Measurements from ENCODE around the gene ANKRD45. TPM values are rescaled to one million over a fixed set of nuclear protein-coding genes. Genes with fewer than 3 reads are reported as not detected.
"Not testable (repeated sequence)": the region's sequence is repeated elsewhere in the genome, so short reads cannot be mapped to it uniquely, and the experiment has no call there.

ANKRD45 gene
- total and polyA plus RNA-seq, 5 experiments from 2014 or later: not detected

- ATAC-seq: no peak
- H3K27me3 Mint-ChIP-seq: no peaks in the 10 kb centered on the region
- POLR2A ChIA-PET: no interaction called here
- peaks cover 3 to 24% (median 7%) of the 10 kb centered on the region in 9 donors for H3K9me3 Mint-ChIP-seq
- DNase-seq: no peak
- no peak overlapping the region for H3K27ac Mint-ChIP-seq
- H3K36me3 Mint-ChIP-seq: peaks cover 0 to 12% (median 3%) of the 10 kb centered on the region in 3 donors
- H3K4me1 Mint-ChIP-seq: no peaks in the 10 kb centered on the region
- no peak overlapping the region for H3K4me3 Mint-ChIP-seq
Observed at GRCh38 chr1:173638043-173639021, 31.3 kb downstream of the ANKRD45 start.

- peaks cover 3 to 20% (median 7%) of the 10 kb centered on the region in 9 donors for H3K9me3 Mint-ChIP-seq
- H3K27me3 Mint-ChIP-seq, POLR2A ChIA-PET, H3K27ac Mint-ChIP-seq, H3K4me1 Mint-ChIP-seq, DNase-seq, H3K4me3 Mint-ChIP-seq, ATAC-seq: not testable (repeated sequence)
- H3K36me3 Mint-ChIP-seq: peaks cover 0 to 12% (median 3%) of the 10 kb centered on the region in 3 donors
Observed at GRCh38 chr1:173637236-173638042, 32.2 kb downstream of the ANKRD45 start.

- POLR2A ChIA-PET: no interaction called here
- H3K27ac Mint-ChIP-seq: no peak within 1 kb of the TSS
- ATAC-seq: no peak
- no peaks in the 10 kb centered on the region for H3K4me1 Mint-ChIP-seq
- peaks cover 0 to 12% (median 4%) of the 10 kb centered on the region in 3 donors for H3K36me3 Mint-ChIP-seq
- peaks cover 2 to 20% (median 7%) of the 10 kb centered on the region in 9 donors for H3K9me3 Mint-ChIP-seq
- H3K27me3 Mint-ChIP-seq: peaks cover 0 to 2% (median 0%) of the 10 kb centered on the region in 5 donors
- no peak for DNase-seq
- no peak within 1 kb of the TSS for H3K4me3 Mint-ChIP-seq
Observed at GRCh38 chr1:173635116-173635515, 34.5 kb downstream of the ANKRD45 start, which contains the start of gene TEX50. TEX50 (plus strand) TSS chr1:173635338; CDS start chr1:173635522, 184 bp downstream.

- POLR2A ChIA-PET: no interaction called here
- DNase-seq: peak in 2 of 10 donors; percentile 24 to 32
- H3K4me3 Mint-ChIP-seq: no peak overlapping the region
- H3K27me3 Mint-ChIP-seq: peaks cover 0 to 2% (median 0%) of the 10 kb centered on the region in 5 donors
- no peak for ATAC-seq
- H3K27ac Mint-ChIP-seq: no peak overlapping the region
- H3K4me1 Mint-ChIP-seq: no peaks in the 10 kb centered on the region
- H3K9me3 Mint-ChIP-seq: no peaks in the 10 kb centered on the region
- peaks cover 0 to 1% (median 0%) of the 10 kb centered on the region in 3 donors for H3K36me3 Mint-ChIP-seq
Observed at GRCh38 chr1:173628888-173629287, 40.8 kb downstream of the ANKRD45 start.

- DNase-seq: no peak
- peaks cover 0 to 6% (median 0%) of the 10 kb centered on the region in 3 donors for H3K36me3 Mint-ChIP-seq
- no peak overlapping the region for H3K4me3 Mint-ChIP-seq
- H3K4me1 Mint-ChIP-seq: no peaks in the 10 kb centered on the region
- peaks cover 0 to 5% (median 0%) of the 10 kb centered on the region in 9 donors for H3K9me3 Mint-ChIP-seq
- H3K27me3 Mint-ChIP-seq: peaks cover 0 to 6% (median 2%) of the 10 kb centered on the region in 5 donors
- ATAC-seq: no peak
- POLR2A ChIA-PET: no interaction called here
- H3K27ac Mint-ChIP-seq: peak overlapping the region in 3 of 10 donors; percentile 8 to 57 (median 15)
Observed at GRCh38 chr1:173627269-173627668, 42.4 kb downstream of the ANKRD45 start.

- POLR2A ChIA-PET: no interaction called here
- no peaks in the 10 kb centered on the region for H3K4me1 Mint-ChIP-seq
- DNase-seq: no peak
- no peak overlapping the region for H3K27ac Mint-ChIP-seq
- peaks cover 0 to 37% (median 32%) of the 10 kb centered on the region in 3 donors for H3K36me3 Mint-ChIP-seq
- H3K27me3 Mint-ChIP-seq: peaks cover 0 to 14% (median 5%) of the 10 kb centered on the region in 5 donors
- no peak for ATAC-seq
- H3K4me3 Mint-ChIP-seq: peak overlapping the region in 1 of 10 donors; percentile 58
- H3K9me3 Mint-ChIP-seq: peaks cover 10 to 49% (median 35%) of the 10 kb centered on the region in 9 donors
Observed at GRCh38 chr1:173616859-173617258, 52.8 kb downstream of the ANKRD45 start.

GRCh38 chr1:173613086-173613485 is 56.6 kb downstream of the ANKRD45 start:
- H3K4me1 Mint-ChIP-seq, DNase-seq, H3K36me3 Mint-ChIP-seq, POLR2A ChIA-PET, H3K4me3 Mint-ChIP-seq, H3K27me3 Mint-ChIP-seq, ATAC-seq, H3K27ac Mint-ChIP-seq: not testable (repeated sequence)
- H3K9me3 Mint-ChIP-seq: peaks cover 0 to 17% (median 7%) of the 10 kb centered on the region in 9 donors

GRCh38 chr1:173608503-173609216 is 61.0 kb downstream of the ANKRD45 start:
- H3K27me3 Mint-ChIP-seq: peaks cover 0 to 5% (median 3%) of the 10 kb centered on the region in 5 donors
- H3K27ac Mint-ChIP-seq: no peak overlapping the region
- no peaks in the 10 kb centered on the region for H3K4me1 Mint-ChIP-seq
- peaks cover 0 to 2% (median 2%) of the 10 kb centered on the region in 3 donors for H3K36me3 Mint-ChIP-seq
- no peak for ATAC-seq
- peaks cover 0 to 4% (median 0%) of the 10 kb centered on the region in 9 donors for H3K9me3 Mint-ChIP-seq
- no peak for DNase-seq
- POLR2A ChIA-PET: no interaction called here
- no peak overlapping the region for H3K4me3 Mint-ChIP-seq

- peaks cover 0 to 2% (median 0%) of the 10 kb centered on the region in 3 donors for H3K36me3 Mint-ChIP-seq
- peaks cover 0 to 12% (median 6%) of the 10 kb centered on the region in 4 donors for H3K4me1 Mint-ChIP-seq
- peaks cover 0 to 5% (median 3%) of the 10 kb centered on the region in 5 donors for H3K27me3 Mint-ChIP-seq
- H3K9me3 Mint-ChIP-seq: no peaks in the 10 kb centered on the region
- H3K4me3 Mint-ChIP-seq: peak within 1 kb of the TSS in 1 of 10 donors; percentile 31
- POLR2A ChIA-PET: no interaction called here
- ATAC-seq (no peak), DNase-seq (no peak)
- peak within 1 kb of the TSS in 1 of 10 donors; percentile 38 for H3K27ac Mint-ChIP-seq
Observed at GRCh38 chr1:173603056-173603591, 66.5 kb downstream of the ANKRD45 start, which contains the start of gene SLC9C2. SLC9C2 (minus strand) TSS chr1:173603072; CDS start chr1:173601776, 1,296 bp downstream.

- no peak for ATAC-seq
- Mint-ChIP-seq H3K4me1 (peaks cover 0 to 12% (median 6%) of the 10 kb centered on the region in 4 donors), H3K4me3 (peak overlapping the region in 1 of 10 donors; percentile 20), H3K27ac (no peak overlapping the region), H3K36me3 (peaks cover 0 to 2% (median 0%) of the 10 kb centered on the region in 3 donors), H3K27me3 (peaks cover 0 to 5% (median 0%) of the 10 kb centered on the region in 5 donors), H3K9me3 (no peaks in the 10 kb centered on the region)
- DNase-seq: no peak
- POLR2A ChIA-PET: no interaction called here
Observed at GRCh38 chr1:173601588-173601987, 68.1 kb downstream of the ANKRD45 start.

- Mint-ChIP-seq H3K9me3 (peaks cover 0 to 9% (median 0%) of the 10 kb centered on the region in 9 donors), H3K36me3 (peaks cover 0 to 6% (median 4%) of the 10 kb centered on the region in 3 donors), H3K4me1 (peaks cover 0 to 4% (median 2%) of the 10 kb centered on the region in 4 donors), H3K27me3 (peaks cover 0 to 4% (median 2%) of the 10 kb centered on the region in 5 donors), H3K4me3 (no peak overlapping the region), H3K27ac (peak overlapping the region in 1 of 10 donors; percentile 82)
- DNase-seq (no peak), ATAC-seq (no peak)
- POLR2A ChIA-PET: no interaction called here
Observed at GRCh38 chr1:173596097-173596825, 73.4 kb downstream of the ANKRD45 start.
